Measurements from ENCODE around the gene DUSP22. TPM values are rescaled to one million over a fixed set of nuclear protein-coding genes. Genes with fewer than 3 reads are reported as not detected.

The DUSP22 gene
- total and polyA plus RNA-seq, 3 experiments from 2014 or later = 24.4 to 38.5 (median 25.3) TPM

GRCh38 chr6:347951-348859 is 55.9 kb downstream of the DUSP22 start:
- peaks cover 0 to 15% (median 0%) of the 10 kb centered on the region in 5 donors for H3K9me3 Mint-ChIP-seq
- no peak overlapping the region for H3K27ac ChIP-seq (ENCODE audit: low read depth, low read length)
- no peak for DNase-seq
- no peaks in the 10 kb centered on the region for H3K9me3 ChIP-seq (ENCODE audit: low read length)
- peak overlapping the region in 2 of 8 donors; percentile 14 to 54 for H3K27ac Mint-ChIP-seq
- ChIA-PET POLR2A (no interaction called here), CTCF (interaction anchor here (2.4 kb wide), 1 partner anchor 159 kb away, joined by 7 read pairs; no protein-coding TSS in a partner anchor)
- H3K36me3 Mint-ChIP-seq = peaks cover 18 to 73% (median 35%) of the 10 kb centered on the region in 3 donors
- H3K4me3 Mint-ChIP-seq = no peak overlapping the region
- no peak overlapping the region for H3K4me3 ChIP-seq (ENCODE audit: low read length)
- peaks cover 0 to 7% (median 0%) of the 10 kb centered on the region in 3 donors for H3K4me1 Mint-ChIP-seq
- H3K36me3 ChIP-seq (ENCODE audit: insufficient read depth, low read length) = no peaks in the 10 kb centered on the region
- H3K27me3 ChIP-seq (ENCODE audit: insufficient read depth, low read length, poor library complexity, severe bottlenecking) = no peaks in the 10 kb centered on the region
- no peaks in the 10 kb centered on the region for H3K4me1 ChIP-seq (ENCODE audit: insufficient read depth, low read length)
- no peaks in the 10 kb centered on the region for H3K27me3 Mint-ChIP-seq

DNA sequence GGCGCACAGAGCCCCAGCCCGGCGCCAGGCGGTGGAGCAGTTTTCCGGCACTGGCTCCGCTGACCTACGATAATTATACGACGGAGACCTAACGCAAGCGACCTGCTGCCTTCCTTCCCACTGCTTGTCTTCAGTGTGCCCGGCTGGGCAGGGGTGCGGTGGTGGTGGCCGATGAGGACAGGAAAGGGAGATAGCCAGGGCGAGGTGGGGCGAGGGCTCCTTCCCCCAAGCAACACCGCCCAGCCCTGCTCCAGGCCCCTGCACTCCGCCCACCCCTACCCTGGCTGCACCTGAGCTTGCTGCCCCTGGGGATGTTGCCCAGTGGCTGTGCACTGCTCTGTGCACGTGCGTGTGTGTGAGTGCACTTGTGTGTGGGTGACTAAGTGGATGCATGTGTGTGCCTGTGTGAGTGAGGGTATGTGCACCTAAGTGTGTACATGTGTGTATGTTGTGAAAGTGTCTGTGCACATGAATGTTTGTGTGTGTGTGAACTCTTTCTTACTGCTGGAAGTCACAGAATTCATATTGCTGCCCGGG is 56.6 kb downstream of the DUSP22 start:
- Mint-ChIP-seq H3K27ac (no peak overlapping the region), H3K4me3 (no peak overlapping the region), H3K4me1 (peaks cover 0 to 1% (median 0%) of the 10 kb centered on the region in 3 donors), H3K36me3 (peaks cover 18 to 73% (median 32%) of the 10 kb centered on the region in 3 donors), H3K27me3 (no peaks in the 10 kb centered on the region), H3K9me3 (peaks cover 0 to 12% (median 0%) of the 10 kb centered on the region in 5 donors)
- ChIA-PET CTCF (interaction anchor here (1.6 to 2.4 kb wide), 2 partner anchors 10 to 160 kb away, joined by 5 to 7 read pairs; no protein-coding TSS in a partner anchor), POLR2A (no interaction called here)
- H3K27me3 ChIP-seq (ENCODE audit: insufficient read depth, low read length, poor library complexity, severe bottlenecking) = no peaks in the 10 kb centered on the region
- no peak overlapping the region for H3K27ac ChIP-seq (ENCODE audit: low read depth, low read length)
- H3K4me1 ChIP-seq (ENCODE audit: insufficient read depth, low read length) = no peaks in the 10 kb centered on the region
- no peaks in the 10 kb centered on the region for H3K36me3 ChIP-seq (ENCODE audit: insufficient read depth, low read length)
- H3K4me3 ChIP-seq (ENCODE audit: low read length) = no peak overlapping the region
- H3K9me3 ChIP-seq (ENCODE audit: low read length) = no peaks in the 10 kb centered on the region
- DNase-seq = no peak

DNA sequence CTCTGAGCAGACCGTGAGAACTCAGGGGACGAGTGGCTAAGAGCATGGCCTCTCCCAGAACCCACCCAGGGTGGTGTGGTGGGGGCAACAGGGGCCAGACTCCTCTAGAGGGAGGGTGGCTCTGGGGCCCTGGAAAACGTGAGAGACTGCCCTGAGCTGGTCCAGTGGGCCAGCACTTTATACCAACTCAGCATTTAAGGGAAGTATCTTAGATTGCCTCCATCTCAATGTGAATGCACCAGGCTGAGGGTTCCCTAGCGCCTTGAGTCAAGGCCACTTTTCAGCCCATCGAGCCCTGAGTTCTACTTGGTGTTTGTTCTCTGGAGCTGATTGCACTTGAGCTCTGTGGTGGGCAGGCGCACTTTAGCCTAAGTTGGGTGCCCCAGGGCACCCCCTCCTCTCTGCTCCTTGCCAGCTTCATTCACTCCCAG is 57.2 kb downstream of the DUSP22 start:
- no peak overlapping the region for H3K4me3 Mint-ChIP-seq
- CTCF ChIA-PET = interaction anchor here (1.6 to 2.4 kb wide), 2 partner anchors 11 to 160 kb away, joined by 5 to 7 read pairs; no protein-coding TSS in a partner anchor
- H3K4me1 ChIP-seq (ENCODE audit: insufficient read depth, low read length) = no peaks in the 10 kb centered on the region

DNA sequence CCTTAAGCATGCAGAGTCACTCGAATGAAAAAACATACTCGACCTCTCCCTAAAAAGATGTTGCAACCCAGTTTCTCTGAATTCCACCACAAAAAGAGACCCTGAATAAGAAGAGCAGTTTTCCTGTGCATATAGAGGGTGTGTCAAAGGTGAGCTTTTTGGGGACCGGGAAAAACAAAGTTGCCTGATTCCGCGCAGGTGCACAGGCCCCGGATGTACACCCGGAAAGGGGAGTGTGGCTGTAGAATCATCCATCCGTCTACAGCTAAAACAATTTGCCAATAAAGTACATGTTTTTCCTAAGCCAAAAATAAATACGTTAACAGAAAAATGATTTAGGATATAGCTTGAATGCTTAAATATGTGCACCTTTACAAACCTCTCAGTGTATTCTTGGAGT is 58.1 kb downstream of the DUSP22 start:
- POLR2A ChIA-PET = no interaction called here
- H3K4me3 ChIP-seq (ENCODE audit: low read length) = no peak overlapping the region

More for the DNA sequence above, 57.2 kb downstream of the DUSP22 start:
- H3K27me3 ChIP-seq (ENCODE audit: insufficient read depth, low read length, poor library complexity, severe bottlenecking) = no peaks in the 10 kb centered on the region
- peaks cover 0 to 7% (median 0%) of the 10 kb centered on the region in 5 donors for H3K9me3 Mint-ChIP-seq
- H3K9me3 ChIP-seq (ENCODE audit: low read length) = no peaks in the 10 kb centered on the region
- no peaks in the 10 kb centered on the region for H3K4me1 Mint-ChIP-seq
- H3K36me3 ChIP-seq (ENCODE audit: insufficient read depth, low read length) = no peaks in the 10 kb centered on the region
- H3K27ac Mint-ChIP-seq = no peak overlapping the region
- H3K36me3 Mint-ChIP-seq = peaks cover 15 to 72% (median 32%) of the 10 kb centered on the region in 3 donors
- no peak overlapping the region for H3K27ac ChIP-seq (ENCODE audit: low read depth, low read length)
- POLR2A ChIA-PET = no interaction called here
- DNase-seq = no peak
- no peaks in the 10 kb centered on the region for H3K27me3 Mint-ChIP-seq
- no peak overlapping the region for H3K4me3 ChIP-seq (ENCODE audit: low read length)

DNA sequence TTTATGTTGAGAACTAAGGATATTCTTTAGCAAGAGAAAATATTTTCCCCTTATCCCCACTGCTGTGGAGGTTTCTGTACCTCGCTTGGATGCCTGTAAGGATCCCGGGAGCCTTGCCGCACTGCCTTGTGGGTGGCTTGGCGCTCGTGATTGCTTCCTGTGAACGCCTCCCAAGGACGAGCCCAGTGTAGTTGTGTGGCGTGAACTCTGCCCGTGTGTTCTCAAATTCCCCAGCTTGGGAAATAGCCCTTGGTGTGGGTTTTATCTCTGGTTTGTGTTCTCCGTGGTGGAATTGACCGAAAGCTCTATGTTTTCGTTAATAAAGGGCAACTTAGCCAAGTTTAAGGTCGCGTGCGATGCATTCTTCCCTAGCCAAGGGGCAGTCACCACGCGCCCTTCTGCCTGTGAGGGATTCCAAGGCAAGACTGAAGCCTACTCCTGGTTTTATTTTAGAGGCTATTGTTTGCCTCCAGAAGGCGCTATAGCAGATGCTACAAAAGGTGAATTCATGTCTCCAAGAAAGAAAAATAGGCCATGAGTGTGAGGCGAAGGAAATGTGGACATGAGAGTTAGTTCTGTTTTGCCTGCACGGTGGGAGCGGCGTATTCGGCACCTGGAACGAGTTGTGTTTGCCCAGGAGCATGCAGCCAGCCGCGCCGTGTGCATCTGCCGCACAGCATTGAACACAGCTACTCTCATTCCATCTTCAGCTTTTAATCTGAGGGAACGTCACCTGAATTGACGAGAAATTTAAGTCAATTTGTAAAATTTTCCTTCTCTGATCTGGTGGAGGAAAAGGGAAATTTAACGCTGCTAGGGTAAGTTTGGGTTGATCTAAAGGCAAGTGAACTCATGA is 59.0 kb downstream of the DUSP22 start:
- Mint-ChIP-seq H3K27me3 (no peaks in the 10 kb centered on the region), H3K36me3 (peaks cover 14 to 60% (median 32%) of the 10 kb centered on the region in 3 donors), H3K4me3 (no peak overlapping the region), H3K9me3 (peaks cover 0 to 6% (median 0%) of the 10 kb centered on the region in 5 donors), H3K4me1 (no peaks in the 10 kb centered on the region), H3K27ac (peak overlapping the region in 1 of 8 donors; percentile 34)
- no peak for DNase-seq
- Histone ChIP-seq H3K4me3 (ENCODE audit: low read length) (no peak overlapping the region), H3K27me3 (ENCODE audit: insufficient read depth, low read length, poor library complexity, severe bottlenecking) (no peaks in the 10 kb centered on the region), H3K4me1 (ENCODE audit: insufficient read depth, low read length) (no peaks in the 10 kb centered on the region), H3K9me3 (ENCODE audit: low read length) (no peaks in the 10 kb centered on the region), H3K27ac (ENCODE audit: low read depth, low read length) (no peak overlapping the region), H3K36me3 (ENCODE audit: insufficient read depth, low read length) (no peaks in the 10 kb centered on the region)
- ChIA-PET CTCF (interaction anchor here (1.5 to 2.4 kb wide), 2 partner anchors 13 to 162 kb away, joined by 4 to 7 read pairs; no protein-coding TSS in a partner anchor), POLR2A (no interaction called here)

More for the DNA sequence above, 58.1 kb downstream of the DUSP22 start:
- Mint-ChIP-seq H3K4me3 (no peak overlapping the region), H3K4me1 (no peaks in the 10 kb centered on the region), H3K27me3 (no peaks in the 10 kb centered on the region), H3K36me3 (peaks cover 14 to 68% (median 32%) of the 10 kb centered on the region in 3 donors), H3K9me3 (peaks cover 0 to 6% (median 0%) of the 10 kb centered on the region in 5 donors), H3K27ac (no peak overlapping the region)
- DNase-seq = no peak
- H3K9me3 ChIP-seq (ENCODE audit: low read length) = no peaks in the 10 kb centered on the region
- no peaks in the 10 kb centered on the region for H3K36me3 ChIP-seq (ENCODE audit: insufficient read depth, low read length)
- no peak overlapping the region for H3K27ac ChIP-seq (ENCODE audit: low read depth, low read length)
- CTCF ChIA-PET = interaction anchor here (1.6 to 2.4 kb wide), 2 partner anchors 12 to 161 kb away, joined by 5 to 7 read pairs; no protein-coding TSS in a partner anchor
- no peaks in the 10 kb centered on the region for H3K4me1 ChIP-seq (ENCODE audit: insufficient read depth, low read length)
- no peaks in the 10 kb centered on the region for H3K27me3 ChIP-seq (ENCODE audit: insufficient read depth, low read length, poor library complexity, severe bottlenecking)

- Histone ChIP-seq H3K4me1 (ENCODE audit: insufficient read depth, low read length) (no peaks in the 10 kb centered on the region), H3K27me3 (ENCODE audit: insufficient read depth, low read length, poor library complexity, severe bottlenecking) (no peaks in the 10 kb centered on the region), H3K27ac (ENCODE audit: low read depth, low read length) (no peak overlapping the region), H3K9me3 (ENCODE audit: low read length) (no peaks in the 10 kb centered on the region), H3K4me3 (ENCODE audit: low read length) (no peak overlapping the region), H3K36me3 (ENCODE audit: insufficient read depth, low read length) (no peaks in the 10 kb centered on the region)
- Mint-ChIP-seq H3K36me3 (peaks cover 14 to 54% (median 27%) of the 10 kb centered on the region in 3 donors), H3K4me1 (peaks cover 0 to 3% (median 0%) of the 10 kb centered on the region in 3 donors), H3K27ac (peak overlapping the region in 1 of 8 donors; percentile 34), H3K9me3 (peaks cover 0 to 6% (median 0%) of the 10 kb centered on the region in 5 donors), H3K4me3 (no peak overlapping the region), H3K27me3 (no peaks in the 10 kb centered on the region)
- ChIA-PET POLR2A (no interaction called here), CTCF (interaction anchor here (1.5 kb wide), 1 partner anchor 13 kb away, joined by 4 read pairs; no protein-coding TSS in a partner anchor)
- DNase-seq = no peak
Measured at GRCh38 chr6:351867-352289, 59.6 kb downstream of the DUSP22 start.

DNA sequence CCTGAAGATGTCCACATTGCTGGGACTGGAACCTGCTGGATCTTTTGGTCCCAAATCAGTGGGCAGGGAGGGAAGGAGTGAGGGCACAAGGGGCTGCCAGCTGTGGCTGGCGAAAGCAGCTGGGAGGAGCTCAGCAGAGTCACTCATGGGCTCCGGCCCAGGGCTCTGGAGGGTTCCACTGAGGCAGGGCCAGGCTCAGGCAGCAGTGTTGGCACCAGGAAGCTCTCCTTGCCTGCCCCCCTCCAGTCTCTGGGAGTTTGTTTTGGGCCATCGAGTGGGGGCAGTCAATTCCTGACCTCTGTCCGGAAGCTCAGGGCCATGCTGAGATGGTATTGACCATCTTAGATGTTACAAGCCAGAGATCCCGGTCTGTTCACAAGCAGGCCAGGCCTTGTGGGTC is 60.2 kb downstream of the DUSP22 start:
- POLR2A ChIA-PET = no interaction called here
- H3K27me3 Mint-ChIP-seq = no peaks in the 10 kb centered on the region
- Histone ChIP-seq H3K4me3 (ENCODE audit: low read length) (no peak overlapping the region), H3K9me3 (ENCODE audit: low read length) (no peaks in the 10 kb centered on the region), H3K36me3 (ENCODE audit: insufficient read depth, low read length) (no peaks in the 10 kb centered on the region), H3K27ac (ENCODE audit: low read depth, low read length) (no peak overlapping the region), H3K4me1 (ENCODE audit: insufficient read depth, low read length) (no peaks in the 10 kb centered on the region), H3K27me3 (ENCODE audit: insufficient read depth, low read length, poor library complexity, severe bottlenecking) (no peaks in the 10 kb centered on the region)
- no peak overlapping the region for H3K4me3 Mint-ChIP-seq
- peaks cover 10 to 48% (median 23%) of the 10 kb centered on the region in 3 donors for H3K36me3 Mint-ChIP-seq
- peaks cover 0 to 6% (median 0%) of the 10 kb centered on the region in 5 donors for H3K9me3 Mint-ChIP-seq
- H3K27ac Mint-ChIP-seq = no peak overlapping the region
- CTCF ChIA-PET = no interaction called here
- no peak for DNase-seq
- peaks cover 0 to 6% (median 0%) of the 10 kb centered on the region in 3 donors for H3K4me1 Mint-ChIP-seq
